HCT116 (cell line): Measurements from ENCODE around the gene MPP2. TPM values are rescaled to one million over a fixed set of nuclear protein-coding genes. Genes with fewer than 3 reads are reported as not detected.
A peak's percentile ranks its signal among the peaks of the same experiment; 100 is the strongest.

Experiments
- ATAC-seq: fragments of 200-7000 bp; cut with Tn5 transposase; 2 replicates; pipeline ENCODE4 v1.9.1; 2020; ENCODE audit warnings: mild to moderate bottlenecking, moderate library complexity
- BruUV-seq: library from RNA; stranded (reverse); fragments of 400-500 nt; replicated peaks from 2 replicates; lab custom pipeline; 2021; lab: Mats Ljungman, UMichigan
- CTCF ChIA-PET: fragments of 300-600 bp; sonication (Branson Sonifier 250); formaldehyde crosslinking; loops from one replicate; lab custom pipeline; 2021; ENCODE audit warnings: antibody characterized with exemption; lab: Charles Lee
- POLR2A ChIA-PET: fragments of 300-600, 350-600 bp; sonication (Branson Sonifier 250); formaldehyde crosslinking; loops from one replicate; lab custom pipeline; 2021; ENCODE audit warnings: antibody characterized with exemption; lab: Charles Lee
- RAD21 ChIA-PET, 2 experiments: fragments of 300-600 bp; sonication (Branson Sonifier 250); formaldehyde crosslinking; loops; one replicate each; lab custom pipeline; 2023; ENCODE audit warnings: low total read pairs in 2 of 2; ENCODE audit not compliant: uncharacterized antibody in 2 of 2, unreplicated experiment in 2 of 2, low non-redundant PET in 1 of 2; lab: Charles Lee
- DNase-seq: peaks from one replicate; pipeline ENCODE4 v3.0.0-alpha.2; 2010; ENCODE audit warnings: low read depth, low spot score
- H2AFZ ChIP-seq: fragments of 200-600 bp; shearing (Covaris generic), sonication (generic); 2 replicates; pipeline ENCODE4 v1.6.1; 2017; ENCODE audit warnings: low read depth, mixed run types, mixed read lengths, antibody characterized with exemption, low read length; ENCODE audit not compliant: poor library complexity, severe bottlenecking
- H3K27ac ChIP-seq: 2 replicates; pipeline ENCODE4 v1.5.1; 2012; ENCODE audit warnings: low read depth, low read length
- H3K27me3 ChIP-seq: fragments of 200-600 bp; sonication (generic); 2 replicates; pipeline ENCODE4 v1.6.1; 2016; ENCODE audit warnings: mixed run types, low read length, mixed read lengths; ENCODE audit not compliant: insufficient read depth
- H3K36me3 ChIP-seq, 2 experiments: fragments of 200-500 bp in 1 of 2; fragments of 200-600 bp in 1 of 2; sonication (Bioruptor generic) in 1 of 2; sonication (generic) in 1 of 2; 2 replicates each; pipeline versions ENCODE4 v1.5.1 to v1.6.1; 2014 to 2016; ENCODE audit warnings: low read length in 2 of 2, inconsistent platforms in 1 of 2, mixed read lengths in 1 of 2, mixed run types in 1 of 2; ENCODE audit not compliant: insufficient read depth in 2 of 2, control insufficient read depth in 1 of 2
- H3K4me1 ChIP-seq, 2 experiments: fragments of 200-600 bp in 1 of 2; sonication (generic) in 1 of 2; 2 replicates each; pipeline versions ENCODE4 v1.5.1 to v1.6.1; 2012 to 2017; ENCODE audit warnings: low read length in 2 of 2, inconsistent platforms in 1 of 2, mild to moderate bottlenecking in 1 of 2, mixed read lengths in 1 of 2, mixed run types in 1 of 2, moderate library complexity in 1 of 2; ENCODE audit not compliant: insufficient read depth in 2 of 2, control insufficient read depth in 1 of 2
- H3K4me2 ChIP-seq: fragments of 200-600 bp; sonication (generic); 2 replicates; pipeline ENCODE4 v1.6.1; 2017; ENCODE audit warnings: mixed run types, low read length, mixed read lengths
- H3K4me3 ChIP-seq, 2 experiments: fragments of 200-600 bp in 1 of 2; sonication (generic) in 1 of 2; replicated peaks in 1 of 2; 2 replicates each; pipeline ENCODE4 v1.5.1; 2011 to 2016; ENCODE audit warnings: low read length in 2 of 2, control low read depth in 1 of 2, low read depth in 1 of 2, mild to moderate bottlenecking in 1 of 2, mixed read lengths in 1 of 2, mixed run types in 1 of 2
- H3K79me2 ChIP-seq: fragments of 200-600 bp; sonication (generic); 2 replicates; pipeline ENCODE4 v1.6.1; 2017; ENCODE audit warnings: mild to moderate bottlenecking, mixed run types, low read length, moderate library complexity, mixed read lengths; ENCODE audit not compliant: insufficient read depth
- H3K9ac ChIP-seq: fragments of 200-600 bp; sonication (generic); 2 replicates; pipeline ENCODE4 v1.6.1; 2016; ENCODE audit warnings: low read length, mixed read lengths
- H3K9me2 ChIP-seq: fragments of 200-600 bp; sonication (generic), shearing (Covaris generic); 2 replicates; pipeline ENCODE4 v1.6.1; 2017; ENCODE audit warnings: mixed run types, mild to moderate bottlenecking, moderate library complexity; ENCODE audit not compliant: insufficient read depth
- H3K9me3 ChIP-seq, 2 experiments: fragments of 200-500 bp in 1 of 2; fragments of 200-600 bp in 1 of 2; sonication (Bioruptor generic) in 1 of 2; sonication (generic) in 1 of 2; 2 replicates each; pipeline ENCODE4 v1.6.1; 2014 to 2017; ENCODE audit warnings: low read length in 2 of 2, mixed read lengths in 2 of 2, inconsistent platforms in 1 of 2, low read depth in 1 of 2, mild to moderate bottlenecking in 1 of 2, mixed run types in 1 of 2, moderate library complexity in 1 of 2; ENCODE audit not compliant: control insufficient read depth in 1 of 2, insufficient read depth in 1 of 2
- H4K20me1 ChIP-seq: fragments of 200-600 bp; sonication (generic), shearing (Covaris generic); 2 replicates; pipeline ENCODE4 v1.6.1; 2017; ENCODE audit warnings: mixed run types, mild to moderate bottlenecking, moderate library complexity; ENCODE audit not compliant: insufficient read depth
- FOSL1 ChIP-seq: IDR thresholded peaks from 2 replicates; pipeline ENCODE4 v1.6.1; 2012; ENCODE audit warnings: low read depth
- JUND ChIP-seq: IDR thresholded peaks from 2 replicates; pipeline ENCODE4 v1.6.1; 2012
- POLR2AphosphoS5 ChIP-seq: IDR thresholded peaks from 2 replicates; pipeline ENCODE4 v1.6.1; 2011; ENCODE audit warnings: mild to moderate bottlenecking, low read depth, low read length, moderate library complexity
- RAD21 ChIP-seq: IDR thresholded peaks from 2 replicates; pipeline ENCODE4 v1.6.1; 2012; ENCODE audit warnings: low read depth, mild to moderate bottlenecking
- SIN3A ChIP-seq: IDR thresholded peaks from 2 replicates; pipeline ENCODE4 v1.6.1; 2012; ENCODE audit warnings: low read depth
- SP1 ChIP-seq: IDR thresholded peaks from 2 replicates; pipeline ENCODE4 v1.6.1; 2012; ENCODE audit warnings: low read depth
- TCF7L2 ChIP-seq: IDR thresholded peaks from 2 replicates; pipeline ENCODE4 v1.7.0; 2011; ENCODE audit warnings: borderline replicate concordance, inconsistent platforms; ENCODE audit not compliant: insufficient read depth, insufficient read length; ENCODE audit errors: extremely low read depth
- ZFX ChIP-seq: fragments of 450-650 bp; IDR thresholded peaks from 2 replicates; pipeline ENCODE4 v1.6.1; 2017
- intact Hi-C: fragments of 100-400 bp; cut with micrococcal nuclease; formaldehyde crosslinking; loops from 2 replicates; pipeline ENCODE4 v1.10.0; 2022
- total RNA-seq: library from RNA; stranded (reverse); gene quantifications from one replicate; pipeline ENCODE4 v1.2.1, GENCODE V29; 2021; ENCODE audit not compliant: unreplicated experiment
- TF ChIP-seq, protein P1 (sequence below): IDR thresholded peaks from 2 replicates; pipeline ENCODE4 v1.6.1; 2012
- TF ChIP-seq, protein P2 (sequence below): IDR thresholded peaks from 2 replicates; pipeline ENCODE4 v1.6.1; 2012; ENCODE audit warnings: low read depth
- TF ChIP-seq, protein P3 (sequence below): IDR thresholded peaks from 2 replicates; pipeline ENCODE4 v1.6.1; 2012

Gene MPP2
- total RNA-seq, 1 experiment from 2014 or later, result 16.4 TPM

DNA sequence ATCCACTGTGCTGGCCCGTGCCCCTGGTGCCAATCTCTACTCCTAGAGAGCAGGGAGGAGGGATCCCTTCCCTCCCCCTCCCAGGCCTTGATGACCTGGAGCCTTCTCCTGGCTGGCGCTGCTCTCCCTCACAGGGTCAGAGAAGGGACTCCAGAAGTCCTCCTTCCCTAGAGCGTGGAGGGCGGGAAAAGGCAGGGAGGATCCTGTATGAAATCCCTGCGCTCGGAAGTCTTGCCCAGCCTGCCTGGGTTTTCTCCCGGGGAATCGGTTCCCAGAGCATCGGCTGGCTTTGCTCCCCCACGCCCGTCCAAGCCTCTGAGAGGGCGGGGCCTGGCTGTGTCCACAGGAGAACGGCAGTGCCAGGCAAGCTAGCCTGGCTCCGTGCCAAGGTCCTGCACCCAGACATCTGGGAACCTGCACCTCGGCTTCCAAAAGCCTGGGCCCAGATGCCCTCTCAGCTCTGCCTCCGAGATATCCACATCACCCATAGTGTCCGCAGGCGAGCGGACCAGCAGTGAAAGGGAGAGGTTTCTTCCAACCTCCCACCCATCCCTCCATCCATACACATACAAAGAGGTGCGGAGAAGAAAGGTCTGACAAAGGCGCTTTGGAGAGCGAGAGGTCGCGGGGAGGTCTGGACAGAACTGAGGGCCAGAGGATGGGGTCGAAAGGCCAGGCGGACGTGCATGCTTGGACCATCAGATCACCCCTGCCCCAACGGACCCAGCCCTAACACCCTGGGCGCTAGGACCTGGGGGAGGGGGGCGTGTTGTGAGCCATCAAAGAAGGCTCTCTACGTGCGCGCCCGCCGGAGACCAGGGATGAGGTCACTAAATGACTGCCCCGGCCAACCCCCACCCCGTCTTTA lies 1.1 kb downstream of the MPP2 start:
- Histone ChIP-seq H4K20me1 (no peaks in the 10 kb centered on the region), H3K27ac (no peak overlapping the region), H3K9ac (no peak overlapping the region)
- CTCF ChIA-PET, result interaction anchor here (0.7 kb wide), 1 partner anchor 38 kb away, joined by 5 read pairs; no protein-coding TSS in a partner anchor
- RAD21 ChIA-PET, result no interaction called here
- peak; percentile 97 for TF ChIP-seq TCF7L2
- TF ChIP-seq, protein P1, sequence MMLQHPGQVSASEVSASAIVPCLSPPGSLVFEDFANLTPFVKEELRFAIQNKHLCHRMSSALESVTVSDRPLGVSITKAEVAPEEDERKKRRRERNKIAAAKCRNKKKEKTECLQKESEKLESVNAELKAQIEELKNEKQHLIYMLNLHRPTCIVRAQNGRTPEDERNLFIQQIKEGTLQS, result no peak
- no peak for TF ChIP-seq POLR2AphosphoS5
- no peak for TF ChIP-seq JUND
- TF ChIP-seq, protein P2, sequence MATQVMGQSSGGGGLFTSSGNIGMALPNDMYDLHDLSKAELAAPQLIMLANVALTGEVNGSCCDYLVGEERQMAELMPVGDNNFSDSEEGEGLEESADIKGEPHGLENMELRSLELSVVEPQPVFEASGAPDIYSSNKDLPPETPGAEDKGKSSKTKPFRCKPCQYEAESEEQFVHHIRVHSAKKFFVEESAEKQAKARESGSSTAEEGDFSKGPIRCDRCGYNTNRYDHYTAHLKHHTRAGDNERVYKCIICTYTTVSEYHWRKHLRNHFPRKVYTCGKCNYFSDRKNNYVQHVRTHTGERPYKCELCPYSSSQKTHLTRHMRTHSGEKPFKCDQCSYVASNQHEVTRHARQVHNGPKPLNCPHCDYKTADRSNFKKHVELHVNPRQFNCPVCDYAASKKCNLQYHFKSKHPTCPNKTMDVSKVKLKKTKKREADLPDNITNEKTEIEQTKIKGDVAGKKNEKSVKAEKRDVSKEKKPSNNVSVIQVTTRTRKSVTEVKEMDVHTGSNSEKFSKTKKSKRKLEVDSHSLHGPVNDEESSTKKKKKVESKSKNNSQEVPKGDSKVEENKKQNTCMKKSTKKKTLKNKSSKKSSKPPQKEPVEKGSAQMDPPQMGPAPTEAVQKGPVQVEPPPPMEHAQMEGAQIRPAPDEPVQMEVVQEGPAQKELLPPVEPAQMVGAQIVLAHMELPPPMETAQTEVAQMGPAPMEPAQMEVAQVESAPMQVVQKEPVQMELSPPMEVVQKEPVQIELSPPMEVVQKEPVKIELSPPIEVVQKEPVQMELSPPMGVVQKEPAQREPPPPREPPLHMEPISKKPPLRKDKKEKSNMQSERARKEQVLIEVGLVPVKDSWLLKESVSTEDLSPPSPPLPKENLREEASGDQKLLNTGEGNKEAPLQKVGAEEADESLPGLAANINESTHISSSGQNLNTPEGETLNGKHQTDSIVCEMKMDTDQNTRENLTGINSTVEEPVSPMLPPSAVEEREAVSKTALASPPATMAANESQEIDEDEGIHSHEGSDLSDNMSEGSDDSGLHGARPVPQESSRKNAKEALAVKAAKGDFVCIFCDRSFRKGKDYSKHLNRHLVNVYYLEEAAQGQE, result no peak
- no peak for TF ChIP-seq SIN3A
- TF ChIP-seq, protein P3, sequence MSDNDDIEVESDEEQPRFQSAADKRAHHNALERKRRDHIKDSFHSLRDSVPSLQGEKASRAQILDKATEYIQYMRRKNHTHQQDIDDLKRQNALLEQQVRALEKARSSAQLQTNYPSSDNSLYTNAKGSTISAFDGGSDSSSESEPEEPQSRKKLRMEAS, result no peak
- no peak for TF ChIP-seq FOSL1
- peak; percentile 58; the same call in 1 of the 2 replicates for TF ChIP-seq SP1
- no peak for TF ChIP-seq ZFX
- no peak for TF ChIP-seq RAD21
- TF ChIP-seq, all 23 proteins: peak for 2
- H2AFZ ChIP-seq, result no peak overlapping the region
- H3K79me2 ChIP-seq, result no peaks in the 10 kb centered on the region
- H3K4me2 ChIP-seq, result peak overlapping the region; percentile 99
- no peaks in the 10 kb centered on the region for H3K9me3 ChIP-seq
- H3K4me1 ChIP-seq, result peaks cover 21 to 42% of the 10 kb centered on the region in 2 experiments
- intact Hi-C loops, result loop anchor here (10.0 kb wide), 1 partner anchor 459 kb away; the partner anchor contains the start of gene FAM171A2
- no peaks in the 10 kb centered on the region for H3K9me2 ChIP-seq
- no peaks in the 10 kb centered on the region for H3K36me3 ChIP-seq
- no peak for DNase-seq
- peak overlapping the region; percentile 56 to 64 for H3K4me3 ChIP-seq
- ATAC-seq, result peak; percentile 26
- POLR2A ChIA-PET, result interaction anchor here (0.6 kb wide), 1 partner anchor 235 kb away, joined by 3 read pairs; no protein-coding TSS in a partner anchor
- no TSS peak for BruUV-seq
- H3K27me3 ChIP-seq, result no peaks in the 10 kb centered on the region
